Skeletal muscle cell (primary cell): ENCODE measurements around the gene ANKRD60.

Experiments
- DNase-seq: peaks from one replicate; pipeline ENCODE4 v3.0.0-alpha.2; 2010; ENCODE audit warnings: low read depth
- H3K4me3 ChIP-seq: 2 replicates; pipeline ENCODE4 v1.5.1; 2011; ENCODE audit warnings: low read depth, mild to moderate bottlenecking, control low read depth, low read length, moderate library complexity

The ANKRD60 gene

GRCh38 chr20:58198901-58199355, 29.5 kb downstream of the ANKRD60 start:
- no peak for DNase-seq
- no peak overlapping the region for H3K4me3 ChIP-seq

GRCh38 chr20:58198384-58198783, 30.1 kb downstream of the ANKRD60 start:
- no peak for DNase-seq
- H3K4me3 ChIP-seq, result no peak overlapping the region

- DNase-seq, result no peak
- no peak overlapping the region for H3K4me3 ChIP-seq
These were observed 31.3 kb downstream of the ANKRD60 start for GRCh38 chr20:58197185-58197469.

GRCh38 chr20:58196402-58197184, 31.9 kb downstream of the ANKRD60 start:
- no peak for DNase-seq
- no peak overlapping the region for H3K4me3 ChIP-seq

- no peak overlapping the region for H3K4me3 ChIP-seq
- DNase-seq, result no peak
These were observed 33.4 kb downstream of the ANKRD60 start for GRCh38 chr20:58195047-58195446.

- no peak for DNase-seq
- H3K4me3 ChIP-seq, result no peak overlapping the region
These were observed 34.2 kb downstream of the ANKRD60 start for GRCh38 chr20:58194175-58194791.

GRCh38 chr20:58192567-58192966, 35.9 kb downstream of the ANKRD60 start:
- DNase-seq, result no peak
- no peak overlapping the region for H3K4me3 ChIP-seq

- no peak for DNase-seq
- H3K4me3 ChIP-seq, result no peak overlapping the region
These were observed 36.4 kb downstream of the ANKRD60 start for GRCh38 chr20:58192065-58192464.

- no peak overlapping the region for H3K4me3 ChIP-seq
- no peak for DNase-seq
These were observed 39.9 kb downstream of the ANKRD60 start for GRCh38 chr20:58188527-58188926.

- H3K4me3 ChIP-seq, result no peak overlapping the region
- peak; percentile 22 for DNase-seq
These were observed 43.5 kb downstream of the ANKRD60 start for GRCh38 chr20:58184984-58185383.

GRCh38 chr20:58184063-58184462, 44.4 kb downstream of the ANKRD60 start:
- no peak for DNase-seq
- no peak overlapping the region for H3K4me3 ChIP-seq

GRCh38 chr20:58182521-58183140, 45.8 kb downstream of the ANKRD60 start:
- DNase-seq, result no peak
- no peak overlapping the region for H3K4me3 ChIP-seq

- peak overlapping the region; percentile 36 for H3K4me3 ChIP-seq
- DNase-seq, result no peak
These were observed 48.9 kb downstream of the ANKRD60 start for GRCh38 chr20:58179432-58180099.

- no peak for DNase-seq
- H3K4me3 ChIP-seq, result peak overlapping the region; percentile 36
These were observed 49.4 kb downstream of the ANKRD60 start for GRCh38 chr20:58179083-58179431.

- no peak overlapping the region for H3K4me3 ChIP-seq
These were observed 50.7 kb downstream of the ANKRD60 start for GRCh38 chr20:58177799-58178198.

GRCh38 chr20:58175836-58176235, 52.6 kb downstream of the ANKRD60 start:
- DNase-seq, result no peak
- no peak overlapping the region for H3K4me3 ChIP-seq

More at GRCh38 chr20:58177799-58178198, 50.7 kb downstream of the ANKRD60 start:
- no peak for DNase-seq

GRCh38 chr20:58175425-58175824, 53.0 kb downstream of the ANKRD60 start:
- H3K4me3 ChIP-seq, result no peak overlapping the region
- no peak for DNase-seq

GRCh38 chr20:58174708-58175280, 53.7 kb downstream of the ANKRD60 start:
- H3K4me3 ChIP-seq, result no peak overlapping the region
- DNase-seq, result no peak

GRCh38 chr20:58173930-58174707, 54.3 kb downstream of the ANKRD60 start:
- DNase-seq, result no peak
- H3K4me3 ChIP-seq, result no peak overlapping the region
